H1 (cell line): ENCODE measurements around the gene ZNF768. TPM values are rescaled to one million over a fixed set of nuclear protein-coding genes. Genes with fewer than 3 reads are reported as not detected.

Experiments
- CTCF ChIA-PET: fragments of 300-600 bp; sonication (Branson Sonifier 250); formaldehyde crosslinking; loops from one replicate; lab custom pipeline; 2021; ENCODE audit not compliant: partially characterized antibody; lab: Charles Lee
- POLR2A ChIA-PET: fragments of 300-600 bp; sonication (Branson Sonifier 250); formaldehyde crosslinking; loops from one replicate; lab custom pipeline; 2021; ENCODE audit warnings: inconsistent platforms; ENCODE audit not compliant: partially characterized antibody; lab: Charles Lee
- DNase-seq, 2 experiments: peaks; one replicate each; pipeline versions ENCODE4 v3.0.0 to v3.0.0-alpha.2; 2010 to 2022; ENCODE audit warnings: low spot score in 2 of 2, low read depth in 1 of 2, mixed read lengths in 1 of 2
- FAIRE-seq: peaks from 2 replicates; lab custom pipeline; 2011; peaks lifted over from hg19 to GRCh38; lab: Jason Lieb, UNC
- H2AFZ ChIP-seq: 2 replicates; pipeline ENCODE4 v1.8.1; 2012; ENCODE audit warnings: low read length, inconsistent platforms
- H2AK5ac ChIP-seq: 2 replicates; pipeline ENCODE4 v1.6.1; 2013; ENCODE audit warnings: low read depth, low read length
- H2BK120ac ChIP-seq: replicated peaks from 2 replicates; pipeline ENCODE3; 2013; ENCODE audit warnings: low read depth, low read length, inconsistent platforms
- H2BK12ac ChIP-seq: 2 replicates; pipeline ENCODE4 v1.6.1; 2013; ENCODE audit warnings: low read depth, low read length
- H2BK15ac ChIP-seq: 2 replicates; pipeline ENCODE4 v1.6.1; 2013; ENCODE audit warnings: low read length
- H2BK20ac ChIP-seq: 2 replicates; pipeline ENCODE4 v1.6.1; 2013; ENCODE audit warnings: low read length
- H2BK5ac ChIP-seq: 2 replicates; pipeline ENCODE4 v1.6.1; 2013; ENCODE audit warnings: low read depth, low read length
- H3K14ac ChIP-seq: 2 replicates; pipeline ENCODE4 v1.6.1; 2013; ENCODE audit warnings: inconsistent platforms; ENCODE audit not compliant: insufficient read length
- H3K18ac ChIP-seq: 2 replicates; pipeline ENCODE4 v1.6.1; 2013; ENCODE audit warnings: low read length; ENCODE audit errors: extremely low read depth
- H3K23ac ChIP-seq: 2 replicates; pipeline ENCODE4 v1.6.1; 2013; ENCODE audit warnings: inconsistent platforms; ENCODE audit not compliant: insufficient read length
- H3K23me2 ChIP-seq: 2 replicates; pipeline ENCODE4 v1.6.1; 2013; ENCODE audit warnings: low read depth, low read length
- H3K27ac ChIP-seq: 2 replicates; pipeline ENCODE4 v1.6.1; 2011; ENCODE audit warnings: low read depth, low read length, inconsistent platforms
- H3K27me3 ChIP-seq, 4 experiments: replicated peaks in 1 of 4; 1 replicate in 1 of 4; 2 replicates in 3 of 4; pipeline versions ENCODE4 v1.6.1 to v1.8.1; 2011 to 2013; ENCODE audit warnings: low read length in 3 of 4, mild to moderate bottlenecking in 3 of 4, inconsistent platforms in 2 of 4, mixed read lengths in 2 of 4, moderate library complexity in 1 of 4; ENCODE audit not compliant: control insufficient read depth in 3 of 4, insufficient read depth in 3 of 4; ENCODE audit errors: extremely low read depth in 1 of 4
- H3K36me3 ChIP-seq, 4 experiments: 2 replicates each; pipeline versions ENCODE4 v1.6.1 to v1.8.1; 2011 to 2013; ENCODE audit warnings: mild to moderate bottlenecking in 4 of 4, low read length in 3 of 4, moderate library complexity in 2 of 4, control low read depth in 1 of 4, inconsistent platforms in 1 of 4; ENCODE audit not compliant: insufficient read depth in 4 of 4, control insufficient read depth in 2 of 4
- H3K4ac ChIP-seq: replicated peaks from 2 replicates; pipeline ENCODE3; 2013; ENCODE audit warnings: low read length, low read depth, mixed read lengths, inconsistent platforms; ENCODE audit not compliant: insufficient read length
- H3K4me1 ChIP-seq, 4 experiments: replicated peaks in 1 of 4; 1 replicate in 1 of 4; 2 replicates in 3 of 4; pipeline versions ENCODE4 v1.6.1 to v1.8.1; 2011 to 2013; ENCODE audit warnings: low read length in 3 of 4, inconsistent platforms in 2 of 4, mixed read lengths in 1 of 4; ENCODE audit not compliant: insufficient read depth in 4 of 4, control insufficient read depth in 3 of 4
- H3K4me2 ChIP-seq, 2 experiments: 2 replicates each; pipeline versions ENCODE4 v1.6.1 to v1.8.1; 2011 to 2013; ENCODE audit warnings: low read depth in 2 of 2, low read length in 2 of 2, control low read depth in 1 of 2, inconsistent platforms in 1 of 2, mild to moderate bottlenecking in 1 of 2; ENCODE audit not compliant: insufficient read depth in 1 of 2
- H3K4me3 ChIP-seq, 4 experiments: fragments of 200-600, 300-600 bp in 1 of 4; sonication (generic), shearing (Covaris generic), sonication (Bioruptor Twin) in 1 of 4; 2 replicates each; pipeline versions ENCODE4 v1.5.1 to v1.8.1; 2011 to 2016; ENCODE audit warnings: low read length in 4 of 4, low read depth in 3 of 4, control low read depth in 2 of 4, inconsistent platforms in 2 of 4, mild to moderate bottlenecking in 2 of 4, mixed read lengths in 1 of 4, moderate library complexity in 1 of 4; ENCODE audit not compliant: insufficient read depth in 2 of 4; ENCODE audit errors: extremely low read depth in 1 of 4
- H3K56ac ChIP-seq: replicated peaks from 2 replicates; pipeline ENCODE3; 2013; ENCODE audit warnings: low read depth, mild to moderate bottlenecking, mixed read lengths, low read length, inconsistent platforms; ENCODE audit not compliant: insufficient read length
- H3K79me1 ChIP-seq: 2 replicates; pipeline ENCODE4 v1.6.1; 2013; ENCODE audit warnings: low read depth, low read length, control low read depth
- H3K79me2 ChIP-seq, 2 experiments: 2 replicates each; pipeline versions ENCODE4 v1.6.1 to v1.8.1; 2012 to 2013; ENCODE audit warnings: low read length in 2 of 2, mild to moderate bottlenecking in 2 of 2, inconsistent platforms in 1 of 2; ENCODE audit not compliant: insufficient read depth in 2 of 2, control insufficient read depth in 1 of 2
- H3K9ac ChIP-seq, 4 experiments: replicated peaks in 1 of 4; 1 replicate in 1 of 4; 2 replicates in 3 of 4; pipeline versions ENCODE4 v1.6.1 to v1.8.1; 2011 to 2013; ENCODE audit warnings: low read depth in 3 of 4, low read length in 3 of 4, control low read depth in 2 of 4, mild to moderate bottlenecking in 2 of 4, moderate library complexity in 2 of 4, inconsistent platforms in 1 of 4; ENCODE audit errors: extremely low read depth in 1 of 4
- H3K9me3 ChIP-seq, 2 experiments: 2 replicates each; pipeline versions ENCODE4 v1.6.1 to v1.8.1; 2012 to 2013; ENCODE audit warnings: mild to moderate bottlenecking in 2 of 2, moderate library complexity in 2 of 2, control low read depth in 1 of 2, inconsistent platforms in 1 of 2, low read depth in 1 of 2, low read length in 1 of 2, mixed read lengths in 1 of 2; ENCODE audit not compliant: insufficient read depth in 2 of 2
- H4K20me1 ChIP-seq, 2 experiments: replicated peaks in 1 of 2; 2 replicates each; pipeline versions ENCODE3 to v1.8.1; 2011 to 2013; ENCODE audit warnings: inconsistent platforms in 2 of 2, low read length in 2 of 2, mild to moderate bottlenecking in 1 of 2; ENCODE audit not compliant: insufficient read depth in 2 of 2, control insufficient read depth in 1 of 2
- H4K5ac ChIP-seq: 2 replicates; pipeline ENCODE4 v1.6.1; 2013; ENCODE audit warnings: low read length, low read depth, mixed read lengths, inconsistent platforms; ENCODE audit not compliant: insufficient read length
- H4K8ac ChIP-seq: 2 replicates; pipeline ENCODE4 v1.8.0; 2013; ENCODE audit warnings: mild to moderate bottlenecking, moderate library complexity, low read length, inconsistent platforms; ENCODE audit not compliant: insufficient read depth; ENCODE audit errors: extremely low read depth
- H4K91ac ChIP-seq: replicated peaks from 2 replicates; pipeline ENCODE3; 2013; ENCODE audit warnings: low read length, mixed read lengths, inconsistent platforms; ENCODE audit not compliant: insufficient read length
- POLR2AphosphoS5 ChIP-seq: IDR thresholded peaks from 2 replicates; pipeline ENCODE4 v1.6.1; 2011; ENCODE audit warnings: low read depth, low read length
- RXRA ChIP-seq: IDR thresholded peaks from 2 replicates; pipeline ENCODE4 v1.6.1; 2011; ENCODE audit warnings: low read depth, mild to moderate bottlenecking, low read length, moderate library complexity; ENCODE audit not compliant: insufficient read depth
- TAF7 ChIP-seq: optimal IDR thresholded peaks from 2 replicates; pipeline ENCODE3; 2011; ENCODE audit warnings: low read depth, mild to moderate bottlenecking, inconsistent platforms, low read length, moderate library complexity, borderline replicate concordance
- TEAD4 ChIP-seq: IDR thresholded peaks from 2 replicates; pipeline ENCODE4 v1.6.1; 2012; ENCODE audit warnings: low read depth, low read length, inconsistent platforms, mixed read lengths
- WGBS, 2 experiments: shearing (Covaris generic) in 1 of 2; methylation state at CpG; one replicate each; pipeline versions ENCODE4 v1.1.6 to v1.1.7; 2013 to 2015; ENCODE audit warnings: low lambda C conversion rate in 2 of 2, mixed read lengths in 2 of 2, inconsistent platforms in 1 of 2, low coverage in 1 of 2, missing lambda C conversion rate in 1 of 2; ENCODE audit not compliant: insufficient replicate concordance in 2 of 2, insufficient coverage in 1 of 2, insufficient read length in 1 of 2; ENCODE audit errors: extremely low coverage in 1 of 2, missing lambda C conversion rate in 1 of 2; 5-methylcytosine and 5-hydroxymethylcytosine counted together
- polyA plus RNA-seq, 7 experiments: library from polyadenylated mRNA; depleted of rRNA in 3 of 7; stranded (reverse) in 5 of 7; unstranded in 2 of 7; fragments of >200 nt in 5 of 7; fragments of 200-250 nt in 2 of 7; gene quantifications; 1 replicate in 5 of 7; 2 replicates in 1 of 7; 4 replicates in 1 of 7; pipeline versions ENCODE4 v1.2.1 to v1.2.3, GENCODE V29; 2011 to 2013; ENCODE audit warnings: missing spikeins in 2 of 7, mixed read lengths in 2 of 7
- total RNA-seq: library from RNA; stranded (reverse); fragmentation: NEBNext Ultra II Directional; extraction: Animal tissue kit (Norgen Biotek cat#: 25700); gene quantifications from 2 replicates; pipeline ENCODE4 v1.2.1, GENCODE V29; 2021

The ZNF768 gene
- total and polyA plus RNA-seq, 2 of the 8 experiments (the other 6 are each of a cell fraction or from before 2014, with no cell fraction given): 36.1 to 47.7 TPM

DNA sequence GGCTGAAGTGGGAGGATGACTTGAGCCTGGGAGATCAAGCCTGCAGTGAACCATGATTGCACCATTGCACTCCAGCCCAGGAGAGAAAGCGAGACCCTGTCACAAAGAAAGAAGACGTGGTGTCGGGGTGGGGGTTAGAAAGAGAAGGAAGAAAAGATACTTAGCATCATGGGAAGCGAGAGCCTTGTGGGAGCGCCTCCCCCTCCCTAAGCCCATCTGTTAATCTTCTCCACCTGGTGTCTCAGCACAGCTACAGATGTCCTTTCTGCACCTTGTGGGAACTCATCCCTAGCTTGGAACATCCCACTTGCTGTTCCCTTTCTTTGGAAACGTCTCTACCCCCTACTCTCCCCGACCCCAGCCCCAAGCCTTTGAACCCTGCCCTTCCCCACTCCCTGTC lies 39.2 kb upstream of the ZNF768 start:
- Histone ChIP-seq H3K18ac (no peak overlapping the region), H2BK120ac (no peak overlapping the region), H2BK5ac (no peak overlapping the region), H3K23ac (no peak overlapping the region), H3K4ac (no peak overlapping the region), H3K27me3 (peaks cover 0 to 3% (median 1%) of the 10 kb centered on the region in 4 experiments; a peak in 2 of 7 replicates), H3K23me2 (no peaks in the 10 kb centered on the region), H2BK15ac (no peak overlapping the region), H3K27ac (no peak overlapping the region), H3K9ac (no peak overlapping the region), H4K91ac (no peak overlapping the region), H3K79me2 (no peaks in the 10 kb centered on the region), H2BK12ac (no peak overlapping the region), H4K5ac (no peak overlapping the region), H3K56ac (no peak overlapping the region), H2AK5ac (no peak overlapping the region), H3K4me1 (peaks cover 0 to 9% (median 2%) of the 10 kb centered on the region in 4 experiments; a peak in 5 of 7 replicates), H3K79me1 (no peaks in the 10 kb centered on the region), H4K8ac (no peak overlapping the region), H3K14ac (no peak overlapping the region), H3K4me2 (no peak overlapping the region), H3K9me3 (no peaks in the 10 kb centered on the region), H3K36me3 (no peaks in the 10 kb centered on the region), H2BK20ac (no peak overlapping the region), H2AFZ (no peak overlapping the region), H4K20me1 (no peaks in the 10 kb centered on the region), H3K4me3 (no peak overlapping the region)
- DNase-seq (no peak), FAIRE-seq (no peak)
- 76% methylated on average over 6 of the region's 7 CpGs; no CpG with 5 or more reads in 1 of the 2 experiments for WGBS, 2 experiments
- ChIA-PET POLR2A (interaction anchor here (0.7 to 5.0 kb wide), 15 partner anchors 7 to 158 kb away, joined by 3 to 26 read pairs (median 4); partner anchors contain the start of genes ZNF689, ZNF747, ZNF764 and ZNF771), CTCF (interaction anchor here (0.6 to 5.7 kb wide), 8 partner anchors 28 to 148 kb away, joined by 3 to 28 read pairs (median 3); partner anchors contain the start of gene ZNF747)
- TF ChIP-seq POLR2AphosphoS5: no peak
- no peak for TF ChIP-seq TAF7
- TF ChIP-seq RXRA: no peak
- no peak for TF ChIP-seq TEAD4
